HG03571 (cell line): Measurements from ENCODE around the gene CLTC.
"Not testable (repeated sequence)": the region's sequence is repeated elsewhere in the genome, so short reads cannot be mapped to it uniquely, and the experiment has no call there.

Experiments
- ATAC-seq: cut with Tn5 transposase; IDR thresholded peaks from one replicate; pipeline ENCODE4 v1.9.1; 2021; ENCODE audit not compliant: unreplicated experiment

CLTC gene

DNA sequence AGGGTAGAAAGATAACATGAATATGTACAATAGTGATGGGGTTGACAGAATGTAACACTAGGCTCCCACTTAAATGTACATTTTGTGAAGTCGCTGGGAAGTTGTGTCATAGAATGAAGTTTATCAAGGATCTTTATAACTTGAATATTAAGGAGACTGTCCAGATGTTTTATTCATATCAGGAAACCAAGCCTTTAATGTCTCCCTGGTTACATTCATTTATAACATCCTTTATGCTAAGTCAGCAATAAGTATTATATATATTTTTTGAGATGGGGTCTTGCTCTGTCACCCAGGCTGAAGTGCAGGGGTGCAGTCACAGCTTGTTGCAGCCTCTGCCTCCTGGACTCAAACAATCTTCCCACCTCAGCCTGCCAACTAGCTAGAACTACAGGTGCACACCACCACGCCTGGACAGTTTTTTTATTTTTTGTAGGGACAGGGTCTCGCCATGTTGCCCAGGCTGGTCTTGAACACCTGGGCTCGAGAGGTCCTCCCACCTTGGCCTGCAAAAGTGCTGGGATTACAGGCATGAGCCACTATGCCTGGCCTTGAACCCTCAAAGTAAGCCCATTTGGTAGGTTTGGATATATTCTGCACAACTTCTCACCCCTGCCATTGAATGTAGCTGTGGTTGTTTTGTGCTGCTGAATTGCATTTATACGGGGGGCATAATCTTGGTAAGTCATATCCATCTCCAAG lies 14.1 kb downstream of the CLTC start:
- ATAC-seq = no peak

GRCh38 chr17:59634632-59635541 lies 15.2 kb downstream of the CLTC start:
- no peak for ATAC-seq

DNA sequence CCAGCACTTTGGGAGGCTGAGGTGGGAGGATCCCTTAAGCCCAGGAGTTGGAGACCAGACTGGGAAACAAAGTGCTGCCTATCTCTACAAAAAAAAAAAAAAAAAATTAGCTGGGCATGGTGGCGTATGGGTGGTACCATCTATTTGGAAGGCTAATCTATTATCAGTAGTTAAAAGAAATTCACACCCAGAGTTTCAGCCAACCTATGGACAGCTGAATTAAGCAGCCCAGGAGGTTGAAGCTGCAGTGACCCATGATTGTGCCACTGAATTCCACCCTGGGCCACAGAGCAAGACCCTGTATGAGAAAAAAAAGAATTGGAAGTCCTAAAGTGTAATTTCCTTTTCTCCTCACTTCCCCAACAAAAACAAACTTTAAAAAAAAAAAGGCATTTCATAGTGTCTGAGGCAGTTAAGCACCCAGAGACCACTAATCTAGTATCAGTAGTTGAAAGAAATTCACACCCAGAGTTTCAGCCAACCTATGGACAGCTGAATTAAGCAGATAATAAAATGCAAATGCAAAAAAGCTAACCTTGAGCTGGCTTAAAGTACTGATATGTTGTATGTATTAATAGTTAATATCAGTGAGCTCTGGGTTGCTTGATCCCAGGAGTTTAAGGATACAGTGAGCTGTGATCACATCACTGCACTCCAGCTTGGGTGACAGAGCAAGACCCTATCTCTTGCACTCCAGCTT lies 18.1 kb downstream of the CLTC start:
- no peak for ATAC-seq

DNA sequence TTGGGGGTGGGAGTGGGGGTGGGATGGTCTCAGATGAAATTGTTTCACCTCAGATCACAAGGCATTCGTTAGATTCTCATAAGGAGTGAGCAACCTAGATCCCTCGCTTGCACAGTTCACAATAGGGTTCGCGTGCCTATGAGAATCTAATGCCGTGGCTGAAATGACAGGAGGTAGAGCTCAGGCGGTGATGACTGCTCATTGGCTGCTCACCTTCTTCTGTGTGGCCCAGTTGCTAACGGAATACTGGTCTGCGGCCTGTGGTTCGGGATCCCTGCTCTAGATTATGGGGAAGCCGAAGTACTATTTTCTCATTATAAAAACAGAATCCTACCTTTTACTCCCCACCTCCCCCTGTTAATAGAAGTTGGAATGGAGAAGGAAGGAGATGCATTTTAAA lies 18.9 kb downstream of the CLTC start:
- ATAC-seq = no peak

- peak; percentile 93 for ATAC-seq
Measured at GRCh38 chr17:59641799-59642484, 22.2 kb downstream of the CLTC start.

- ATAC-seq = no peak
Measured at GRCh38 chr17:59642565-59642964, 22.9 kb downstream of the CLTC start.

DNA sequence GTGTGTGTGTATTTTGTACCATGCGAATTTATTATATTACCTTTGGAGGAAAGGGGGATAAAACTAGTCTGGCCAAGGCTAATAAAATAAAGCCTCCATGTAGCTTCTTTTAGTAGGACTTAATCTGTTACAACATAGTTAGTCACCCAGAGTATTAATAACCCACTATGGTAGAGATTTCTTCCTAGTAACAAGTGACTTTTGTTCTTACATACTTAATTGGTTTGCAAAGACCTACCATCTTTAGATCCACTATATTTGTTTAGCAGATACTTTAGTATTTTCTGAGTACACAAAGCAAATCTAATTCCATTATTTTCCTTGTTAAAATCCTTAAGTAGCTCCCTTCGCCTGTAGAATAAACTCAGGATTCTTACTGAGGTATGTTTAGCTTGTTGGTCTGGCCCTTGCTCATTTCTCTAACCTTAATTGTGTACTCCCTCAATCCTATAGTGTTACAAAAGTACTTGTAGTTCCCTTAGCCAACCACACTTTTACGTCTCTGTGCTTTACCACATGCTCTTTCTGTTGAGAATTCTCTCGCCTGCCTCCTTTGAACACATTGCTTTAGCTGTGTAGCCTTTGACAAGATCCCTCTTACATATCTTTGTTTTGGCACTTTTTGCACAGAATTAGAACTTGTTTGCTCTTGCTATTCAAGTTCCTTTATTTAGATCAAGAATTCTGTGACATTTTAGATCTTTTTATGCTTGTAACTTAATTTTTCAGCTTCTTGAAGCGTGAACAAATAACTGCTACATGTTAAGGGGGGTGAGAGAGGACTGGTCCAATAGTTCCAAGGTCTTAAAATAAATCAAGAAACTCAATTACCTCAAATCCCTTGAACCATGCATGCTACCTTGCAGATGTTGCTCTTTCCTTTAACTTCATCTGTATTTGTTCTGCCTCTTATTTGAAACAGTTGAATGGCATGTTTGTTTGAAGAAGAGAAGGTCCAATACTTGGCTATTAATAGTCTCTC lies 23.8 kb downstream of the CLTC start:
- ATAC-seq = no peak

DNA sequence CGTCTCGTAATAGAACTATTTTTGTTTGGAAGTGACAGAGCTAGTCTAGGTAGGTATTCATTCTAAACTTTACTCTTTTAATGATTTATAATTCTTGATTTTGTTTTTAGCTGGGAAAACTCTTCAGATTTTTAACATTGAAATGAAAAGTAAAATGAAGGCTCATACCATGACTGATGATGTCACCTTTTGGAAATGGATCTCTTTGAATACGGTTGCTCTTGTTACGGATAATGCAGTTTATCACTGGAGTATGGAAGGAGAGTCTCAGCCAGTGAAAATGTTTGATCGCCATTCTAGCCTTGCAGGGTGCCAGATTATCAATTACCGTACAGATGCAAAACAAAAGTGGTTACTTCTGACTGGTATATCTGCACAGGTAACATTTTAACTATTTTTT lies 27.6 kb downstream of the CLTC start:
- ATAC-seq = no peak

- ATAC-seq = no peak
Measured at GRCh38 chr17:59649886-59650285, 30.2 kb downstream of the CLTC start.

GRCh38 chr17:59650642-59651041 lies 30.9 kb downstream of the CLTC start:
- no peak for ATAC-seq

DNA sequence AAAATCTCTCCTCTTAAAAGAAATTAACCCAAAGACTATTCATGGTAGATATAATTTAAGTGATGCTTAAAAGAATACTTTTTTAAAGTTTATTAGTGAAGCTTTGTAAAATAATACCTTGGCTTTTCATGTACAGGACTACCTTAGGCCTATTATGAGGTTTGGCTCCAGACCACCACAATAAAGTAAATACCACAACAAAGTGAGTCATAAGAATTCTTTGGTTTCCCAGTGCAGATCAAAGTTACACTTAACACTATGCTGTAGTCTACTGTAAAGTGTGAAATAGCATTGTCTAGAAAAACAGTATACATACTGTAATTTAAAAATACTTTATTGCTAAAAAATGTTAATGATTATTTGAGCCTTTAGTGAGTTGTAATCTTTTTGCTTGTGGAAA lies 31.7 kb downstream of the CLTC start:
- ATAC-seq = no peak

- ATAC-seq = no peak
Measured at GRCh38 chr17:59652119-59652518, 32.4 kb downstream of the CLTC start.

GRCh38 chr17:59656624-59657023 lies 36.9 kb downstream of the CLTC start:
- not testable (repeated sequence) for ATAC-seq

GRCh38 chr17:59666235-59666634 lies 46.5 kb downstream of the CLTC start:
- ATAC-seq = no peak

DNA sequence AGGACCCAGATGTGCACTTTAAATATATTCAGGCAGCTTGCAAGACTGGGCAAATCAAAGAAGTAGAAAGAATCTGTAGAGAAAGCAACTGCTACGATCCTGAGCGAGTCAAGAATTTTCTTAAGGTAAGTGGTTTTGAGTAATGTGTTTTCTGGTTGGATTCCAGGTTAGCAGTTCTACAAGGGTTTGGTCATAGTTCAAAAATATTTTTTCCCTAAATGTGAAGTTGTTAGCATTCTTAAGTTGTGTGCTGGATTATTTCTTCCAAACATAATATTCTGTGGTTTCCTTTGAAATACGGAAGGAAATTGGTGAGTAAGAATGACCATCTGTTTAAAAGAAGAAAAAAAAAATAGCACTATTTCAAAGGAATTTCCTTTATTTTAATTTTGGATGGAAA lies 49.1 kb downstream of the CLTC start:
- no peak for ATAC-seq

GRCh38 chr17:59669411-59669810 lies 49.7 kb downstream of the CLTC start:
- ATAC-seq = peak; percentile 53

DNA sequence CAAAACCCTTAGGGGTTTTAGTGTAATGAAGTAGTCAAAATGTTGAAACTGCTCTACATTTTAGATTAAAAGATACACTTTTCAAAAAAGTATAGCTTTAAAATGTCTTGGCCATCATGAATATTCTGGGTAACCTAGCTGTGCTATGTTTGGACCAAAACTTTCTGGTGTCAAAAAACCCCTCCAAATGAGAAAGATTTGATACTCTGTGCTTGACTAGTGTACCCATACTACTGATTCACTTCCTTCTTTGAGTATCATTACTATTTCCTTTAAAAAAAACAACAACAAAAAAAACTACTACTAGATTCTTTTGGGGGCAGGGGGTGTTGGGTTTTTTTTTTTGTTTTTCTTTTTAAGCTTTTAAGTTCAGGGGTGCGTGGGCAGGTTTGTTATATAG lies 50.2 kb downstream of the CLTC start:
- ATAC-seq = no peak

DNA sequence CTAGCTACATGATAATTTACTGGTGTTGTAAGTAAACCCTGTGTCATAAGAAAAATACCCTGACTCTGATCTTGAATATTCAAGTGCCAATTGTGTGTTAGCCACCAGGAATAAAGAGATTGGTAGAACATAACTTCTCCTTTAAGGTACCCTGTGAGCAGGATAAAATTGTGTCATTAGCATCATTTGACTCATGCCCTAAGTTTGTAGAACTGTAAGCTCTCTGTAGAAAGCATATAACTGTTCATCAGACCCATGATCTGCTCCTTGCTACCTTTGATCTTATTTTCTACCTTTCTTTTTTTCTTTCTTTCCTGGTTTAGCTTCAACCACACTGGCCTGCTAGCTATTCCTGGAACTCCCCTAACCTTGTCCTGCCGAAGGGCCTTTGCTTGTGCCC lies 51.7 kb downstream of the CLTC start:
- no peak for ATAC-seq

- ATAC-seq = no peak
Measured at GRCh38 chr17:59675231-59675630, 55.5 kb downstream of the CLTC start.

GRCh38 chr17:59676716-59677115 lies 57.0 kb downstream of the CLTC start:
- no peak for ATAC-seq
